Epithelial cell of prostate (primary cell): ENCODE data around the gene RBBP5.
"Not testable (repeated sequence)": the region's sequence is repeated elsewhere in the genome, so short reads cannot be mapped to it uniquely, and the experiment has no call there.

ENCODE experiments used
- DNase-seq: peaks from one replicate; pipeline ENCODE4 v3.0.0-alpha.2; 2011; ENCODE audit warnings: low read depth, low spot score
- H3K27ac ChIP-seq: fragments of 450-650 bp; 2 replicates; pipeline ENCODE4 v1.5.1; 2017; ENCODE audit warnings: mild to moderate bottlenecking

RBBP5 gene, protein sequence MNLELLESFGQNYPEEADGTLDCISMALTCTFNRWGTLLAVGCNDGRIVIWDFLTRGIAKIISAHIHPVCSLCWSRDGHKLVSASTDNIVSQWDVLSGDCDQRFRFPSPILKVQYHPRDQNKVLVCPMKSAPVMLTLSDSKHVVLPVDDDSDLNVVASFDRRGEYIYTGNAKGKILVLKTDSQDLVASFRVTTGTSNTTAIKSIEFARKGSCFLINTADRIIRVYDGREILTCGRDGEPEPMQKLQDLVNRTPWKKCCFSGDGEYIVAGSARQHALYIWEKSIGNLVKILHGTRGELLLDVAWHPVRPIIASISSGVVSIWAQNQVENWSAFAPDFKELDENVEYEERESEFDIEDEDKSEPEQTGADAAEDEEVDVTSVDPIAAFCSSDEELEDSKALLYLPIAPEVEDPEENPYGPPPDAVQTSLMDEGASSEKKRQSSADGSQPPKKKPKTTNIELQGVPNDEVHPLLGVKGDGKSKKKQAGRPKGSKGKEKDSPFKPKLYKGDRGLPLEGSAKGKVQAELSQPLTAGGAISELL

DNA sequence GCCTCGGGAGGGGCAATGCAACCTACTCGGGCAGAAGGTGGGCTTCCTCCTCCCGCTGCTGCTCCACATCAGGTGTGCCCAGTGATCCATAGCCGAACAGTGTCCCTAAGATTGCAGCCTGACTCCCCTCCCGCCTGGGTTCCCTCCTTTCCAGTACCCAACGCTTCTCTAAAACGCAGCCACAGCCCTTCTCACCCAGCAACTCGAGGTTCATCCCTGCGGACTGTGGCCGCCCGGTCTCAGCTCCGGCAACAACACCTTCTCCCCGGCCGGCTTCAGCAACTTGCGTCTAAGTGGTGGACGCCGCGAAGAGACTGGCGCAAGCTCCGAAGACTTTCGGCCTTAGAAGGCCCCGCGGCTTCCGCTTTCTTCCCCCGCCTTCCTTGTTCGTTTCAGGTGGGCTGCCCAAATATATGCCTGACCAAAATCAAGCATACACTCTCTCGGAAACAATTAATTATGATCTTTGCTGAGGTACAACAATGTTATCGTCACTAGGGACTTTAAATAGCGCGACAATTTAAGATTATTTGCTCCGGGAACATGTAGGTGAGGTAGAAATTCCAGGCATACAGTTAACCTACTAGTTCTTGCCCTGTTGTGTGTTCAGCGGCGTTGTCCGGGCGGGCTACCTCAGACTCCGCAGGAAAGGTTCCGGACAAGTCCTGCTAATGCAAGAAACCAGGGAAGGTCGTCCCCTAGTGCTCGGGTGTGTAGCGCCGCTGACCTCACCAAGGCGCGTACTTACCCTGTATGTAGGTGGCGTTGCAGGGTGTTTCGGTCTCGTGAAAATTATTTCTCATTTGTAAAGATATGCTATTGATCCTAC is at the start of gene RBBP5:
TSS of gene RBBP5 (minus strand) at position 319 of the 829 bp plus-strand sequence. CDS start at position 214, 105 bp downstream.
- peak within 1 kb of the TSS; percentile 87 for H3K27ac ChIP-seq

DNA sequence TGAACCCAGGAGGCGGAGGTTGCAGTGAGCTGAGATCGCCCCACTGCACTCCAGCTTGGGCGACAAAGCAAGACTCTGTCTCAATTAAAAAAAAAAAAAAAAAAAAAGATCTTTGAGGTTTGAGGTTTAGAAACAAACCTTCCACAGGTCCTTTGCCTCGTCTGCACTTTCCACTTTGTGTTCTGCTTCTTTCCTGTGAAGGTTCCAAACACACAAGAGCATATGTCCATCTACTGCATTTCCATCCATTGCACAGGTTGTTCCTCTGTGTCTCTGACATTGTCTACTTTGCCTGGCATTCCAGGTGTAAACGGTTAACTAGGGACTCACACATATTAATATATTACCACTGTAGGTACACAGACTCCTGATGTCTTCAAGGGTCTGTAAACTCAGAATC is 49.6 kb upstream of the RBBP5 start:
- H3K27ac ChIP-seq: no peak overlapping the region

More for the DNA sequence above, at the start of gene RBBP5:
- DNase-seq: peak; percentile 94

DNA sequence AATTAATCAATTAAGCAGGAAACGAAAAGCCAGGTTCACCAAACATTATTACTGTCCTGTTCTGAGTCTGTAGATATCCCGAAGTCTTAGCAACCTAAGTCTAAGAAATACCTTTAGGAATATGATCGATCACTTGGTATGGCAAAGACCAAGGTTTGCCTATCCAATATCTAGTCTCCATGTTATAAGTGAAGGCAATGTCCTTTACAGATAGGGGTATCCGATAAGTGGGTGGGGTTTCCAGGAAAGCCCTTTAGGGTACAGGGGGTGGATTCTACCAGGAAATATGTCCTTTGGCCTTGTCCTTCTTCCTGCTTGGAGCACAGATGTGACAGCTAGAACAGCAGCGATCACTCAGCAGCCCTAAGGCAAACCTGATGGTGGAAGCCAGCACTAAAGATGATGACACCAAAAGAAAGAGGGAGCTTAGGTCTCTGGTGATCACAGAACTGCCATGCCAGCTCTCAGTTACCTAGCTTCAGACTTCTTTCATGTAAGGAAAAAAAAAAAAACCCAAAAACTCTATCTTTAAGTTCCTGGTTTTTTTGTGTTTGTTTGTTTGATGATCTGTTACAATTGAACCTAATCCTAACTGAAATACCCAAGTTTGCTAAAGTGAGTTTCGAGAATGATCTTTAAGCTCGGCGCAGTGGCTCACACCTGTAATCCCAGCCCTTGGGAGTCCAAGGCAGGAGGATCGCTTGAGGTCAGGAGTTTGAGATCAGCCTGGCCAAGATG is 48.9 kb upstream of the RBBP5 start:
- DNase-seq: no peak
- H3K27ac ChIP-seq: no peak overlapping the region

More for the DNA sequence above, 49.6 kb upstream of the RBBP5 start:
- DNase-seq: no peak

DNA sequence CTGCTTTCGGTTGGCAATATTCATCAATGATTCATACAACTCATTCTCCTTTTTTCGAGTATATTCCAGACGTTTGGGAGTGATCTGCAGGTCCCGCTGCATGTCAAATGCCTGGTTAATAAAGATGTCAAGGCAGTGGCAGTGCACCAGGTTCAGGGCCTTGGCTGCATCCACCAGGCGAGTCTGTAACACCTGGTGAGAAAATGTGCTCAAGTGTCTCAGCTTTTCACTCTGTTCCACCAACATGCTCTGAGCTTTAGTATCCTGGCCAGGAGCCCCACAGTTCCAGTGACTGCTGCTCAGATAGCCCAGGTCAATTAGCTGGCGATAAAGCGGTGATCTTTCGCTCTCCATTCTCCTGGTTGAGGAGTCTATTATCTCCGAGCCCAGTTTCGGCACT is 47.5 kb upstream of the RBBP5 start:
- no peak for DNase-seq
- no peak overlapping the region for H3K27ac ChIP-seq

- H3K27ac ChIP-seq: no peak overlapping the region
Observed at GRCh38 chr1:205168291-205168690, 46.5 kb upstream of the RBBP5 start.

GRCh38 chr1:205162301-205162700 is 40.5 kb upstream of the RBBP5 start:
- no peak for DNase-seq
- no peak overlapping the region for H3K27ac ChIP-seq

More at GRCh38 chr1:205168291-205168690, 46.5 kb upstream of the RBBP5 start:
- DNase-seq: no peak

DNA sequence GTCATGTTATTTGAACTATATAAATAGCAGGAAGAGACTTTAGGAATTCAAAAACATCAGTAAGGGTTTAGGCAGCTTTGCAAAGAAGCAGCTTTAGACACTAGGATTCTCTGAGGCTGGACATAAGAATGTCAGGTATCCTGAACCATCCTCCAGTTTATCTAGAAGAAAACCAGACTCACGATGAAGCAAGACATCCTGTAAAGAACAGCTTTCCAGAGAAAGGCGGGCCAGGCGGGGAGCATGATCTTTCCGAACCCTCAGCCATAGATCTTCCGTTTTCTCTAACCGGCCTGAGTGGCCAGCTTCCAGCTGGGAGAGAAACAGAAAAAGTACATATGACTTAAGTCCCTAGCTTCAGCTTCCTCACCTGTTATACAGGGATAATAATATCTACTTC is 39.3 kb upstream of the RBBP5 start:
- H3K27ac ChIP-seq: no peak overlapping the region
- no peak for DNase-seq

- no peak overlapping the region for H3K27ac ChIP-seq
- DNase-seq: no peak
Observed at GRCh38 chr1:205158048-205158616, 36.4 kb upstream of the RBBP5 start.

DNA sequence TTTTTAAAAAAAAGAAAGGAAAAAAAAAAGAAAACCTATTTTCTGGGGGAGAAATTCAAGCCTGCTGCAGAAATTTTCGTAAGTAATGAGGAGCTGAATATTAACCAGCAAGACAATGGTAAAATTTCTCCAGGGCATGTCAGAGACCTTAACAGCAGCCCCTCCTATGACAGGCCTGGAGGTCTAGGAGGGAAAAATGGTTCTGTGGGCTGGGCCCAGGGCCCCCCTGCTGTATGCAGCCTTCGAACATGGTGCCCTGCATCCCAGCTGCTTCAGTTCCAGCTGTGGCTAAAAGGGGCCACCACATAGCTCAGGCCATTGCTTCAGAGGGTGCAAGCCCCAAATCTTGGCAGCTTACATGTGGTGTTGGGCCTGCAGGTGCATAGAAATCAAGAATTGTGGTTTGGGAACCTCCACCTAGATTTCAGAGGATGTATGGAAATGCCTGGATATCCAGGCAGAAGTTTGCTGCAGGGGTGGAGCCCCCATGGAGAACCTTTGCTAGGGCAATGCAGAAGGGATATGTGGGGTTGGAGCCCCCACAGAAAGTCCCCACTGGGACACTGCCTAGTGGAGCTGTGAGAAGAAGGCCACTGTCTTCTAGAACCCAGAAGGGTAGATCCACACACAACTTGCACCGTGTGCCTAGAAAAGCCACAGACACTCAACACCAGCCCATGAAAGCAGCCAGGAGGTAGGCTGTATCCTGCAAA is 34.0 kb upstream of the RBBP5 start:
- not testable (repeated sequence) for DNase-seq, H3K27ac ChIP-seq

DNA sequence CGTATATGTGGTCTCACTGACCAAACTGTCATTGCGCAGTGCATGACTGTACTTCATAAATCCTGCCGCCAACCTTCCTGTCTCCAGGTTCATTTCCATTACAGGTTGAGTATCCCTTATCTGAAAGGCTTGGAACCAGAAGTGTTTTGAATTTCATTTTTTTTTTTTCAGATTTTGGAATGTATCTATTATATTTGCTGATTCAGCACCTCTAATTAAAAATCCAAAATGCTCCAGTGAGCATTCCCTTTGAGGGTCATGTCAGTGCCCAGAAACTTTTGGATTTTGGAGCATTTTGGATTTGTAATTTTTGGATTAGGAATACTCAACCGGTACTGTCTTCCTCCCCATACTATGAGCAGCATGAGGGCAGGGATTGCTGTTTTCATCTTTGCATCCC is 30.7 kb upstream of the RBBP5 start:
- no peak for DNase-seq
- H3K27ac ChIP-seq: no peak overlapping the region

DNA sequence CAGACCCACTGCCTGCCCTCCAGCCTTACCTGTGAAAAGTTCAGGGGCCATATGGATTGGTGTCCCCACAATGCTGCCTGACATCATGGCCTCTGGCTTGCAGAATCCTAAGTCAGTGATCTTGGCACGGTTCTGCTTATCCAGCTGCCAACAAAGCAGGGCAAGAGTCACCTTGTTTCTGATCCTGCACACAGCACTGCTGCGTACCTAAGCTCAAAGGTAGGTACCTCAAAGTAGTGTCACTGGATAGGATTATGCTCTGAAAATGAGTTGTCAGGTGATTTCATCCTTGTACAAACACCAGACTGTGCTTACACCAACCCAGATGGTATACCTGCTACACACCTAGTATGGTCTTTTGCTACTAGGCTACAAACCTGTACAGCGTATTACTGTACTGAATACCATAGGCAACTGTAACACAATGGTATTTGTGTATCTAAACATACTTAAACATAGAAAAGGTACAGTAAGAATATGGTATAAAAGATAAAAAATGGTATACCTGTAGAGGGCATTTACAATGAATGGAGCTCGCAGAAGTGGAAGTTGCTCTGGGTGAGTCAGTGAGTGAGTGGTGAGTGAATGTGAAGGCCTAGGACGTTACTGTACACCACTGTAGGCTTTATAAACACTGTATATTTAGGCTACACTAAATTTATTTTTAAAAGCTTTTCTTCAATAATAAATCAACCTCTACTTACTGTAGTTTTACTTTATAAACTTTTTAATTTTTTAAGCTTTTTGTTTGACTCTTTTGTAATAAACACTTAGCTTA is 29.1 kb upstream of the RBBP5 start:
- H3K27ac ChIP-seq: peak overlapping the region; percentile 46
- DNase-seq: no peak

- no peak for DNase-seq
- no peak overlapping the region for H3K27ac ChIP-seq
Observed at GRCh38 chr1:205147191-205147835, 25.5 kb upstream of the RBBP5 start.

GRCh38 chr1:205144751-205145150 is 23.0 kb upstream of the RBBP5 start:
- no peak for DNase-seq
- H3K27ac ChIP-seq: no peak overlapping the region

GRCh38 chr1:205144046-205144720 is 22.4 kb upstream of the RBBP5 start:
- no peak overlapping the region for H3K27ac ChIP-seq
- no peak for DNase-seq

DNA sequence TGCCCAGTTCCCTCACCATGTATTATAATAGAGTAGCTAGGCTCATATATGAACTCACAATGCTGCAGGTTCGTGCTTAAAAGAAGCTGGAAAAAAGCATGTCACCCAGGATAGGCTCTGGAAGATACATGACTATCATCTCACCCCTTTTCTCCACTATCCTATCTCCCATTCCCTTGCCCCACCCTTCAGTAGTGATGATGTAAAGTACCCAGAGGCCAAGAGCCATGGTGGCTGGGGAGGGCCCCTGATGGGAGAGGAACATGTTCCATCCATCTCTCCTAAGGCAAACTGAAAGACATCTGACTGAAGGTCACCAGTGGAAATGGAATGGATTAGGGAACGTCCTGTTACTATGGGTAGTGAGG is 20.3 kb upstream of the RBBP5 start:
- DNase-seq: no peak
- no peak overlapping the region for H3K27ac ChIP-seq

GRCh38 chr1:205141236-205142101 is 19.7 kb upstream of the RBBP5 start:
- no peak overlapping the region for H3K27ac ChIP-seq
- DNase-seq: peak; percentile 14

- no peak for DNase-seq
Observed at GRCh38 chr1:205140113-205140512, 18.3 kb upstream of the RBBP5 start.

More at GRCh38 chr1:205140113-205140512, 18.3 kb upstream of the RBBP5 start:
- no peak overlapping the region for H3K27ac ChIP-seq
